ENCODE measurements around the gene ERBB2.

- TF ChIP-seq CTCF (IDR thresholded peaks at IDR 0.05) = no peak
- no peak for TF ChIP-seq POLR2A (IDR thresholded peaks at IDR 0.05)
- no peak for TF ChIP-seq POLR2AphosphoS5 (IDR thresholded peaks at IDR 0.05; ENCODE audit: insufficient read depth in 1 of 2, low read depth in 1 of 2)
These were observed 17.8 kb downstream of the ERBB2 start for GRCh38 chr17:39717660-39718059.

Data from vagina (tissue), 2 donors.